ENCODE measurements around the gene TBCB. TPM values are rescaled to one million over a fixed set of nuclear protein-coding genes. Genes with fewer than 3 reads are reported as not detected.
A peak's percentile ranks its signal among the peaks of the same experiment; 100 is the strongest.

Gene TBCB
- total RNA-seq, 8 experiments from 2014 or later, result 134 to 390 (median 281) TPM

- Histone ChIP-seq H3K4me3 (no peak overlapping the region), H3K4me1 (replicated peaks in 1 of 2) (peaks cover 3 to 4% of the 10 kb centered on the region in 2 donors), H3K27ac (no peak overlapping the region)
- in situ Hi-C loops (cut with MboI; ENCODE audit: low pct_unique_long_range_greater_than_20kb in 2 of 9, low sequenced_read_pairs in 9 of 9, unreplicated experiment in 9 of 9), result no loop called here
- 71 to 100% (median 92%) methylated on average over 1 to 3 of the region's 3 CpGs; no CpG with 5 or more reads in 3 of the 10 experiments for WGBS, 10 experiments
- no peak for ATAC-seq (replicated peaks in 6 of 8)
Observed at GRCh38 chr19:36108684-36109083, 6.6 kb upstream of the TBCB start.

GRCh38 chr19:36110487-36111199, 4.6 kb upstream of the TBCB start, which contains the start of gene OVOL3:
Gene OVOL3 (plus strand): TSS chr19:36111143. CDS start chr19:36111203, 60 bp downstream.
- H3K4me1 ChIP-seq (replicated peaks in 1 of 2), result peaks cover 4 to 5% of the 10 kb centered on the region in 2 donors
- ATAC-seq (replicated peaks in 6 of 8), result no peak
- 100% methylated on average over 1 of the region's 1 CpG; no CpG with 5 or more reads in 9 of the 10 experiments for WGBS, 10 experiments
- in situ Hi-C loops (cut with MboI; ENCODE audit: low pct_unique_long_range_greater_than_20kb in 2 of 9, low sequenced_read_pairs in 9 of 9, unreplicated experiment in 9 of 9), result no loop called here
- no peak within 1 kb of the TSS for H3K4me3 ChIP-seq
- H3K27ac ChIP-seq, result no peak within 1 kb of the TSS

- Histone ChIP-seq H3K4me1 (replicated peaks in 1 of 2) (peaks cover 5 to 7% of the 10 kb centered on the region in 2 donors), H3K27ac (no peak overlapping the region), H3K4me3 (no peak overlapping the region)
- in situ Hi-C loops (cut with MboI; ENCODE audit: low pct_unique_long_range_greater_than_20kb in 2 of 9, low sequenced_read_pairs in 9 of 9, unreplicated experiment in 9 of 9), result no loop called here
- no peak for ATAC-seq (replicated peaks in 6 of 8)
- WGBS, 10 experiments, result 55 to 87% (median 80%) methylated on average over 3 to 5 of the region's 13 CpGs; no CpG with 5 or more reads in 7 of the 10 experiments
Observed at GRCh38 chr19:36111200-36111539, 4.1 kb upstream of the TBCB start.

GRCh38 chr19:36112678-36113077, 2.6 kb upstream of the TBCB start:
- in situ Hi-C loops (cut with MboI; ENCODE audit: low pct_unique_long_range_greater_than_20kb in 2 of 9, low sequenced_read_pairs in 9 of 9, unreplicated experiment in 9 of 9), result no loop called here
- H3K4me1 ChIP-seq (replicated peaks in 1 of 2), result peaks cover 6 to 8% of the 10 kb centered on the region in 2 donors
- no peak overlapping the region for H3K4me3 ChIP-seq
- ATAC-seq (replicated peaks in 6 of 8), result no peak
- H3K27ac ChIP-seq, result no peak overlapping the region
- 96 to 100% methylated on average over 4 to 10 of the region's 10 CpGs; no CpG with 5 or more reads in 8 of the 10 experiments for WGBS, 10 experiments

GRCh38 chr19:36113425-36113824, 1.8 kb upstream of the TBCB start:
- in situ Hi-C loops (cut with MboI; ENCODE audit: low pct_unique_long_range_greater_than_20kb in 2 of 9, low sequenced_read_pairs in 9 of 9, unreplicated experiment in 9 of 9), result no loop called here
- Histone ChIP-seq H3K4me1 (replicated peaks in 1 of 2) (peaks cover 6 to 8% of the 10 kb centered on the region in 2 donors), H3K4me3 (peak overlapping the region; percentile 47 to 85 (median 62)), H3K27ac (no peak overlapping the region)
- WGBS, 10 experiments, result 70 to 97% (median 89%) methylated on average over 4 to 9 of the region's 34 CpGs; no CpG with 5 or more reads in 6 of the 10 experiments
- ATAC-seq (replicated peaks in 6 of 8), result no peak

GRCh38 chr19:36113894-36114720, 1.2 kb upstream of the TBCB start:
- peak in 4 of 8 experiments; percentile 0 to 8 (median 4) for ATAC-seq (replicated peaks in 6 of 8)
- in situ Hi-C loops (cut with MboI; ENCODE audit: low pct_unique_long_range_greater_than_20kb in 2 of 9, low sequenced_read_pairs in 9 of 9, unreplicated experiment in 9 of 9), result no loop called here
- 0 to 27% (median 20%) methylated on average over 2 to 12 of the region's 48 CpGs; no CpG with 5 or more reads in 5 of the 10 experiments for WGBS, 10 experiments
- Histone ChIP-seq H3K4me1 (replicated peaks in 1 of 2) (peaks cover 6 to 8% of the 10 kb centered on the region in 2 donors), H3K4me3 (peak overlapping the region; percentile 47 to 85 (median 62)), H3K27ac (peak overlapping the region; percentile 60 to 82)

DNA sequence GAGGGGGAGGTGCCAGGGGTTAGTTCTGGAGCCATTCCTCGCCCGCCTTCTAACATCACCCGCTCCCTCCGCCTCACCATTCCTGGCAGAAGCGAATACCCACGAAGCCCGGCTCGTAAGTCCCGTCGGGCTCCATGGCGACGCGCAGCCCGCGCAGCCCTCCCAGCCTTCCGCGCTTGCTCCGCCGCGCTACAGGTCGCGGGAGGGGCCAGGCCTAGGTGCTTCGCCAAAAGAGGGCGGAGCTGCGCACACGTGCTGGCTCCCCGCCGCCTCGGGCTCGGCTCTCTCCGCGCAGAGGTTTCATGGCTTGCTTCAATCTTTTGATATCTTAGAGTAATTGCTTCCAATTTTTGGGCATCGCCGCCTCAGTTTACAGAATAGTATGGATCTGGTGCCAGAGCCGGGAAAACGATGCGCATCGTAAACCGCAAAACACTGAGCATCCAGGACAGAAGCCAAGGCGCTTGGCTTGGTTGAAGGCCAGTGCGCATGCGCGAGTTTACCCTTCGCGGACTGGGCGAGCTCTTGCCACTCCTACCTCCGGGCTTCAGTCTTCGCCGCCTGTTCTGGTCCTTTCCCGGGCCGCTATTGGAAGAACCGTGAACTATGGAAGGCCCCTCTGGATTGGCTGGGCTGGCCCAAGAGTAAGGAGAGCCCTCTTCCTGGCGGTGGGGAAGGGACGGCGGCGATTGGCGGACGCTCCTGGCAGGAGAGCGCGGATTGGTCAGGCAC, 381 bp upstream of the TBCB start, which contains the start of gene POLR2I:
POLR2I (minus strand) TSS at position 155 of the 732 bp plus-strand sequence; CDS start at position 136, 19 bp downstream.
- peak within 1 kb of the TSS; percentile 54 to 85 (median 62) for H3K4me3 ChIP-seq
- in situ Hi-C loops (cut with MboI; ENCODE audit: low pct_unique_long_range_greater_than_20kb in 2 of 9, low sequenced_read_pairs in 9 of 9, unreplicated experiment in 9 of 9), result no loop called here
- 0 to 10% (median 2%) methylated on average over 1 to 20 of the region's 60 CpGs; no CpG with 5 or more reads in 3 of the 10 experiments for WGBS, 10 experiments
- peak; percentile 84 to 95 (median 93) for ATAC-seq (replicated peaks in 6 of 8)
- peak within 1 kb of the TSS; percentile 76 to 82 for H3K27ac ChIP-seq
- peaks cover 6 to 8% of the 10 kb centered on the region in 2 donors for H3K4me1 ChIP-seq (replicated peaks in 1 of 2)

DNA sequence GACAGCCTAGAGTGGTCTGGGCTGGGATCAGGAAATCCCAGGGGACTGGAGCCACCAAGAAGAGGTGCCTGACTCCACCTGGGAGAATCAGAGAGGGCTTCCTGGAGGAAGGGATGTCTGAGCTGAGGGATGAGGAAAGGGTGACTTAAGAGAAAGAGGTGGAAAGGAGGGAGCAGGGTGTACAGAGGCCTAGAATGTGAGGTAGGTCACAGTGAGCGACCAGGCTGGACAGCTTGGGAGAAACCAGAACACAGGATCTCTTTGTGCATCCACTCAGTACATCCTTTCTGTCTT, 1.0 kb downstream of the TBCB start:
- in situ Hi-C loops (cut with MboI; ENCODE audit: low pct_unique_long_range_greater_than_20kb in 2 of 9, low sequenced_read_pairs in 9 of 9, unreplicated experiment in 9 of 9), result no loop called here
- WGBS, 10 experiments, result 13 to 100% (median 86%) methylated on average over 1 of the region's 1 CpG; no CpG with 5 or more reads in 6 of the 10 experiments
- no peak for ATAC-seq (replicated peaks in 6 of 8)
- Histone ChIP-seq H3K4me3 (peak overlapping the region; percentile 52 to 85 (median 56)), H3K27ac (no peak overlapping the region), H3K4me1 (replicated peaks in 1 of 2) (peaks cover 6 to 8% of the 10 kb centered on the region in 2 donors)

DNA sequence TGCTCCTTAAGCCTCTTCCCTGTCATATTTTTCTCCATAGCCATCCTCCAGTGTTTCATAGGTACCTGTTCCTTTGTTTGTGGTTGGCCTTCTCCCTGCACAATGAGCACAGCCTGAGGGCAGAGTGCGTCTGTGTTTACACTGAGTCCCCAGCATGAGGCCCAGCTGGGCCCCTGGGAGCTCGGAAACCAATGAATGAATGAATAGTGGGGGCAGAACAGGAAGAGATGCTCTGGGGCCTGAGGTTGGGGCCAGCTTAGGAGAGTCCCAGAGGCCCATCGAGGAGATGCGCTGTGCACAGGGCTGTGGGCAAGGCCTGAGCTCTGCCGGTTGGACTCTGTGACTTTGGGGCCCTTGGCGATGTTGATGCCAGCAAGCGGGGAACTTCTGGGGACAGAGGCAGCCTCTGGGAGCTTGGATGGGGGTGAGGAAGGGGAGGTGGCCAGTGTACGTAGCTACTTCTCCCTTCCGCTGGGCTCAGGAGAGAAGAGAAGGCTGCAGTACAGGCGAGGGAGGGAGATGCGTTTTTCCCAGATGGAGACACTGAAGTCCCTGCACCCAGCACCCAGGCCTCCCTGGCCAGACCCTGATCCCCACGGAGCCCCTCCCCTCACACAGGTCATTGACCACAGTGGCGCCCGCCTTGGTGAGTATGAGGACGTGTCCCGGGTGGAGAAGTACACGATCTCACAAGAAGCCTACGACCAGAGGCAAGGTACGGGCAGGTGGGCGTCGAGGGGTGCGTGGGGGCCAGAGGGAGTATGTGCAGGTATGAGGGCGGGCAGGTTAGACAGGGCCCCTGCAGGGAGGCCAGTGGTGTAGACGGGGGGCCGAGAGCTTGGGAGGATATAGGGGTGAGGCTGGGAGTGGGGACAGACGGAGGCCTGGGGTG, 5.1 kb downstream of the TBCB start:
- Histone ChIP-seq H3K27ac (no peak overlapping the region), H3K4me1 (replicated peaks in 1 of 2) (peaks cover 2 to 3% of the 10 kb centered on the region in 2 donors), H3K4me3 (no peak overlapping the region)
- peak in 3 of 8 experiments; percentile 2 to 11 (median 5) for ATAC-seq (replicated peaks in 6 of 8)
- in situ Hi-C loops (cut with MboI; ENCODE audit: low pct_unique_long_range_greater_than_20kb in 2 of 9, low sequenced_read_pairs in 9 of 9, unreplicated experiment in 9 of 9), result loop anchor here in 1 of 9 experiments (10.0 kb wide), 1 partner anchor 54 kb away; no protein-coding TSS in a partner anchor
- 57 to 88% (median 72%) methylated on average over 2 to 3 of the region's 26 CpGs; no CpG with 5 or more reads in 6 of the 10 experiments for WGBS, 10 experiments

GRCh38 chr19:36120984-36121358, 5.7 kb downstream of the TBCB start:
- ATAC-seq (replicated peaks in 6 of 8), result peak in 4 of 8 experiments; percentile 7 to 24 (median 14)
- no peak overlapping the region for H3K4me3 ChIP-seq
- in situ Hi-C loops (cut with MboI; ENCODE audit: low pct_unique_long_range_greater_than_20kb in 2 of 9, low sequenced_read_pairs in 9 of 9, unreplicated experiment in 9 of 9), result loop anchor here in 1 of 9 experiments (10.0 kb wide), 1 partner anchor 54 kb away; no protein-coding TSS in a partner anchor
- no peak overlapping the region for H3K27ac ChIP-seq
- peaks cover 2 to 3% of the 10 kb centered on the region in 2 donors for H3K4me1 ChIP-seq (replicated peaks in 1 of 2)
- no CpG with 5 or more reads among the region's 18 CpGs for WGBS, 10 experiments

GRCh38 chr19:36121486-36122124, 6.3 kb downstream of the TBCB start:
- H3K4me1 ChIP-seq (replicated peaks in 1 of 2), result no peaks in the 10 kb centered on the region
- no peak overlapping the region for H3K4me3 ChIP-seq
- 85 to 93% (median 88%) methylated on average over 3 to 13 of the region's 49 CpGs; no CpG with 5 or more reads in 7 of the 10 experiments for WGBS, 10 experiments
- no peak overlapping the region for H3K27ac ChIP-seq
- in situ Hi-C loops (cut with MboI; ENCODE audit: low pct_unique_long_range_greater_than_20kb in 2 of 9, low sequenced_read_pairs in 9 of 9, unreplicated experiment in 9 of 9), result loop anchor here in 1 of 9 experiments (10.0 kb wide), 1 partner anchor 53 kb away; no protein-coding TSS in a partner anchor
- ATAC-seq (replicated peaks in 6 of 8), result peak in 4 of 8 experiments; percentile 11 to 28 (median 14)

All from motor neuron (in vitro differentiated cells).